Activated T-cell treated with anti-CD3 and anti-CD28 coated beads for 4 hours (primary cell): ENCODE results near the gene MS4A12.
"Not testable (repeated sequence)": the region's sequence is repeated elsewhere in the genome, so short reads cannot be mapped to it uniquely, and the experiment has no call there.

ENCODE experiments used
- DNase-seq: peaks from one replicate; pipeline ENCODE4 v3.0.0-alpha.2; 2020

Gene MS4A12, protein sequence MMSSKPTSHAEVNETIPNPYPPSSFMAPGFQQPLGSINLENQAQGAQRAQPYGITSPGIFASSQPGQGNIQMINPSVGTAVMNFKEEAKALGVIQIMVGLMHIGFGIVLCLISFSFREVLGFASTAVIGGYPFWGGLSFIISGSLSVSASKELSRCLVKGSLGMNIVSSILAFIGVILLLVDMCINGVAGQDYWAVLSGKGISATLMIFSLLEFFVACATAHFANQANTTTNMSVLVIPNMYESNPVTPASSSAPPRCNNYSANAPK

DNA sequence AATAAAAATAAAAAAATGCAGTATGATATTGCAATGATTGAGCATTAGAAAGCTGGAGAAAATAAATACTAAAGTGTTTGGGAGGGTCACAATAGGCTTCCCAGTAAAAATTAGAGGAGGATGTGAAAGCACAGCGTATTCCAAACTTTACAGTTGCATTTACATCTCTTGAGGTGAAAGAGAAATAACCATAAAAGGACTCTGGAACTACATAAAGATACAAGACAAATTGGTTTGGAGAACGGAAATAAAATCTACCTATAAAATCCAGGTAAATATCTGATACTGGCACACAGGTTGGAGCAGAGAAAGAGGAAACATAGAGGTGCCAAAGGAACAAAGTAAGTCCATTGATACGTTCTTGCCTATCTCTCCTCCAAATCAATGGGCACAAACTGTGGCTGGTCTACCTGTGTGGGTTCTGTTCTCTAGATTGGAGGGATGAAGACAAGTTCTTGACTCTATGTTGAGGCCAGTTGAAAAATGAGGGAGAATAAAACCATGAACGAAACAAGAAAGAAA is at the start of gene MS4A12:
Gene MS4A12, plus strand, starts transcription at position 291 of the 522 bp plus-strand sequence. CDS start 4,541 bp downstream, outside the sequence.
- no peak for DNase-seq

DNA sequence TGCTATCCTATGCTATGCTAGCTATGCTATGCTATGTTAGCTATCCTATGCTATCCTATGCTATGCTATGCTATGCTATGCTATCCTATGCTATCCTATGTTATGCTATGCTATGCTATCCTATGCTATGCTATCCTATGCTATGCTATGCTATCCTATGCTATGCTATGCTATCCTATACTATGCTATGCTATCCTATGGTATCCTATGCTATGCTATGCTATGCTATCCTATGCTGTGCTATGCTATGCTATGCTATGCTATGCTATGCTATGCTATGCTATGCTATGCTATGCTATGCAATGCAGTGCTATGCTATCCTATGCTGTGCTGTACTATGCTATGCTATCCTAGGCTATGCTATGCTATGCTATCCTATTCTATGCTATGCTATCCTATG is 45.5 kb upstream of the MS4A12 start:
- no peak for DNase-seq

DNA sequence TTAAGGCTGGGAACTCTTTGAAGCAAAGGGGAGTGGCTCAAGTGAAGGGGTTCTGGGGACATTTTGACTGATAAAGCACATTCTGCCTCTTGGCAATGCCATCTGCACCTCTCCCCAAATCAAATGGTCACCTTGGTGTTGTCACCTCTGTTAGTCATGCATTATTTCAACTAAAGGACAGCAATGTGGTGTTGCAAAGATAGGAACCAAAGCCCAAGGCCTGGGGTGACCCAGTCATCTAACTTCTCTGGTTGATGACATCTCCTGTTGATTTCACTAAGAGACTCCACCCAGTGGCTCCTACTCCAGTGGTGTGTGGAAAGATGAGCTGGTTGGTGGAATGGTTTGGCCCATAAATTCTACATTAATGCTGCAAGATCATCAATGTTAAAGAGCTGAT is 44.7 kb upstream of the MS4A12 start:
- DNase-seq: no peak

DNA sequence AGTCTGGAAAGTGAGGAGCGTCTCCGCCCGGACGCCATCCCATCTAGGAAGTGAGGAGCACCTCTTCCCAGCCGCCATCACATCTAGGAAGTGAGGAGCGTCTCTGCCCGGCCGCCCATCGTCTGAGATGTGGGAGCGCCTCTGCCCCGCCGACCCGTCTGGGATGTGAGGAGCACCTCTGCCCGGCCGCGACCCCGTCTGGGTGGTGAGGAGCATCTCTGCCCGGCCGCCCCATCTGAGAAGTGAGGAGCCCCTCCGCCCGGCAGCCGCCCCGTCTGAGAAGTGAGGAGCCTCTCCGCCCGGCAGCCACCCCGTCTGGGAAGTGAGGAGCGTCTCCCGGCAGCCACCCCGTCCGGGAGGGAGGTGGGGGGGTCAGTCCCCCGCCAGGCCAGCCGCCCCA is 41.4 kb upstream of the MS4A12 start:
- DNase-seq: not testable (repeated sequence)

DNA sequence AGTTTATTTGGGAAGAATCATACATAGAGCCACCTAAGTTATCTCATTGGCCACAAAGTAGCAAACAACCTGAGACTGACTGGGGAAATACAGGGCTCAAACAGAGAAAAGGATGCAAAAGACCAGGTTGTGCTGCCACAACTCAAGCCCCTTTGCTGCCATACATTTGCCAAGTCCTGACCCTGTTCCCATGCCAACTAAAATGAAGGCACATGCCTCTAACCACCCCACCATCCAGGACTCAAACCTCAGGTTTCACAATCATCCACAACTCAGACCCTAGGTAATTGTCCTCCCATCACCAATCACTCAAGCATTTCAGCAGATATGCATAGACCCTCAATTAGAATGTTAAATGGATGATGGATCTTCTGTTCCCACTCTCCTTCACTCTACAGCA is 38.4 kb upstream of the MS4A12 start:
- DNase-seq: no peak

DNA sequence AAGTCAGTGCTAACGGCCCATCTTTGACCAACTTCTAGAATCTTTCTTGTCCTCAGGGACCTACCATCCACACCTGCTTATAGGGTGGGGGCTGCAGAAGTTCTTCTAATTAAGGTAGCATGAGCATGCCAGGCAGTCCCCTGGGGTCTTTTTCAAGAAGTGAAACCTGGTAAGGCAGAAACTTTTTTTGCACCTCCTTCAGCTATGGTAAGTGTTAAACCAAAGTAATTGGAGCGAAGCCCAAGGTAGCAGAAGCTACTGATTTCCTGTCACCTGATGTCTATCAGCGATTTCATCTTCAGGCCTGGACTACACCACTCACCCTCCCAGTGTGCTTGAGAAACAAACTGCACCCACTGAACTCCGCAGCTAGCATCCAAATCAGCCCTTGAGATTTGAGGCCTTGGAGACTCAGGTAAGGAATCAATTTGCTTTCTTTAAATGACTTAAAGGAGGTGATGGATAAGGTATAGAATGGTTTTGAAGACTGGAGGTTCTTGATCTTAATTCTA is 37.0 kb upstream of the MS4A12 start, which contains the start of gene MS4A1:
Gene MS4A1, plus strand, starts transcription at position 317 of the 512 bp plus-strand sequence. CDS start 6,528 bp downstream, outside the sequence.
- DNase-seq: no peak

DNA sequence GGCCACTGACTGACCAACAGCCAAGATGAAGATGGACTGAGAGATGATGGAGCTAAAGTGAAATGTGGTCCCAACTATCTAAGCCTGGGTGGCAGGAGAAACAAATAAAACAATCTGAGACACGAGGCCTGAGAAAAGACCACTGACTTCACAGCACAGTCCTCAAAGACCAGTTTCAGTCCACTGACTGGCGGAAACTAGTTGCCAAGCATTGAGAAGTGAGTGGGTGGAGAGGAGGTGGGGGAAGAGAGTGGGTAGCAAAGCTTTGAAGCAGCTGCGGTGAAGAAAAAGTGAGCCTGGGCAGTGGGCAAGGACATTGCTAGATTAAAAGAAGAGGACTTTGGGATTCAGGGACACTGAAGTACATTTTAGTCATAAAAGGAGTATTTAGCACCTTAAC is 35.0 kb upstream of the MS4A12 start:
- no peak for DNase-seq

DNA sequence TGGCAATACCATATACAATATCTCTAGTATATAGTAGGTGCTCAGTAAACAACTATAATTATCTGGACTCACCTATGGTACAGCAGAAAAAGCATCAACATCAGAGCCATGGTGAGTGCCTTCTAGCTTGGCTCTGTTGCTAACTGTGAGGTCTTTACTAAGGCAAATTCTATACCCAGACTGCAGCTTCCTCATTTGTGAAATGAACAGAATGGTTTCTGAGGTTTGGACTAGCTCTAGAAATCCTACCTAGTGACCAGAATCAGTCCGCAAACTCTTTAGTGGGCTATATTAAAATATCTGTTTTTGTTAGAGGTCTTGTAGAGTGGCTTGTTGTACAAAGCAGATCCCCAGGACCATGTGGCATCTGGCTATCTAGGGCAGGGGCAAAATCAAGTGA is 33.2 kb upstream of the MS4A12 start:
- DNase-seq: no peak

DNA sequence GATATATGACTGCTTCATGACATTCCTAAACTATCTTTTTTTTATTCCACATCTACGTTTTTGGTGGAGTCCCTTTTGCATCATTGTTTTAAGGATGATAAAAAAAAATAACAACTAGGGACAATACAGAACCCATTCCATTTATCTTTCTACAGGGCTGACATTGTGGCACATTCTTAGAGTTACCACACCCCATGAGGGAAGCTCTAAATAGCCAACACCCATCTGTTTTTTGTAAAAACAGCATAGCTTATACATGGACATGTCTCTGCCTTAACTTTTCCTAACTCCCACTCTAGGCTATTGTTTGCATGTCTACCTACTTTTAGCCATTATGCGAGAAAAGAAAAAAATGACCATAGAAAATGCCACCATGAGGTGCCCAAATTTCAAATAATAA is 23.7 kb upstream of the MS4A12 start:
- DNase-seq: no peak

DNA sequence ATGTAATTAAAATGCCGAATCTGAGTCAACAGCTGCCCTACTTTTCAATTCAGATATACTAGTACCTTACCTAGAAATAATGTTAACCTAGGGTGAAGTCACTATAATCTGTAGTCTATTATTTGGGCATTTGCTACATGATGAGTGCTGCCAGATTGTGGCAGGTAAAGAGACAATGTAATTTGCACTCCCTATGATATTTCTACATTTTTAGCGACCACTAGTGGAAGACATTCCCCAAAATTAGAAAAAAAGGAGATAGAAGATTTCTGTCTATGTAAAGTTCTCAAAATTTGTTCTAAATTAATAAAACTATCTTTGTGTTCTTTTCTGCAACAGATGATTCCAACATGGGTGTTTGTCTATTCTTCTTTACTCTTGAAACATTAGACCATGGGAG is 22.9 kb upstream of the MS4A12 start:
- DNase-seq: no peak

DNA sequence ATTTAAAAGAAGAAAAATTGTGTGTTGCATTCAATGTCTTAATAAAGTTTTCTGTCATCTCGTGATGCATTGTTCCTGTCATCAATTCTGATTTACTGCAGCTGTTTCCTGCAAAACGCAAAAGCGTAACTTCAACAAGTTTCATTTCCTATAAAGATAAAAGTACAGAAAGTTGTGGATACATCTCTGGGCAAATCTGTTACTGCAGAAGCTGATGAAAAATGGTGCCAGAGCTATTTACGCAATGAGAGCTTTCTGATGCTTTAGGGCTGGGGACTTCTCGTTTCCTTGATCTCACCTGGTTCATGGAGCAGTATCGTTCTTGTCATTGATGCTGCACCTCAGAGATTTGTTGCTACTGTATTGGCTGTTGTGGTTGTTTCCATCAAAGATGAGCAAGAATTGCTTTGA is 15.5 kb upstream of the MS4A12 start:
- no peak for DNase-seq

DNA sequence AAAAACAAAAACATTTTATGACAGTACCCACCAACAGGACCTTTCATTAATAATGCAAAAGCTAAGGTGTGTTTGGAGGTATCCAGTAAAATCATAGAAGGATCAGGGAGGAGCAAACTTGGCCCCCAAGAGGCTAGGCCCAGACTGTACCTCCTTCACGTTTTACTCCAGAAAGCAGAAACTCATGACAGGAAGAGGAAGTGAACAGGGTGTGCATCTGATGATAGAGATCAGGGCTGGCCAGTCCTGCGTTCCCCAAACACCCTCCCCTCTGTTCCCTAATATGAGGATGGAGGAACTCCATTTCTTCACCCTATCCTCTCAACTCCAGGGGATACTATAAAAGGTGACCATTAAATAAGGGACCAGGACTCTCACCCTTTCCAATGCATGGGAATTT is 10.2 kb upstream of the MS4A12 start:
- no peak for DNase-seq

DNA sequence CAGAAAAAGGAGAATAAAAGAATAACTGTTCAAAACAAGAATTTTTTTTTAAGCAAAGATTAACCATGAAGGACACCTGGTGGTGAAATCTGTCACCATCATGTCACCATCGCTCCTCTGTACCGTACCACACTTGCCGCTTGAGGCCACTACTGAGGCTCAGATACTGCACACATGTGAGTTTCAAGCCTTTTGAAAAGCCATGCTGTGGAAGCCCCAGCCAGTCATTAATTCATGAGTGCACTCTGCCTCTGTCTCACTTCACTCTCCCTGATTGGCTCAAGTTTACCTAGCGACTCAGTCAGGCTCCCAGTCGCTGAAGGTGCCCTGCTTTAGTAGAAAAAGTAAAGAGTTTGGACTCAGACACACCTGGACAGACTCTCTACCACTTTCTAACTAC is 6.6 kb upstream of the MS4A12 start:
- DNase-seq: no peak

DNA sequence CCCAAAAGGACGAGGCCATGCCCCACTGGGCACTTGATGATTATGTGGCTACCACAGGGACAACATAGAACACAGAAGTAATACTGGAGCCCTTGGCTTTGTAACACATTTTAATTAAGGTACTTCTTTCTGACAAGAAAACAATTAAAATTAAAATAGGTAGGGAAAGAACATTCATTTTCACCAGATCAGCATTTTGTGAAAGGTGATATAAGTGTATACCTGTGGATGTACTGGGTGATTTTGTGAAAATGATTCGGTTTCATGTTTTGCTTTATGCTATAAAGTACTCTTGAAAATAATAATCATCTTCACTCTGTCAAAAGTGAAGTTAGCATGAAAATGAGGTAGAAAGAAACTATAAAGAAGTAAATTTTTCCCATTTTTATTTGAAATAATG is 876 bp downstream of the MS4A12 start:
- no peak for DNase-seq

DNA sequence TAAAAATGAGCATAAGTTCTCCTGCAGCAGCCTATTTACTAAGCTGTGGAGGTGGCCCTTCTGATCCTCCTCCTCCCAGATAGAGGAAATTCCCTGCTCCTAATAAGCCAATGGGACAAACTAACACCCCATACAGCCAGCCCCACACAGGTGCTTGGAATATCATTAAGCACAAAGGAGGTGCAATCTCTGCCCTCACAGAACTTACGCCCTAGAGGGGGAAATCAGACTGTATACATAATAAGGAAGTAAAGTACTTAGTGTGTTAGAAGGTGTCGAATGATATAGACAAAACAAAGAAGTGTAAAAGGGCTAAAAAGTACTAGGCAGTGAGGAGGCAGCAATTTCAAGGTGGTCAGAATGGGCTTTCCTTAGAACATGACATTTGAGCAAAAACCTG is 5.8 kb downstream of the MS4A12 start:
- no peak for DNase-seq

DNA sequence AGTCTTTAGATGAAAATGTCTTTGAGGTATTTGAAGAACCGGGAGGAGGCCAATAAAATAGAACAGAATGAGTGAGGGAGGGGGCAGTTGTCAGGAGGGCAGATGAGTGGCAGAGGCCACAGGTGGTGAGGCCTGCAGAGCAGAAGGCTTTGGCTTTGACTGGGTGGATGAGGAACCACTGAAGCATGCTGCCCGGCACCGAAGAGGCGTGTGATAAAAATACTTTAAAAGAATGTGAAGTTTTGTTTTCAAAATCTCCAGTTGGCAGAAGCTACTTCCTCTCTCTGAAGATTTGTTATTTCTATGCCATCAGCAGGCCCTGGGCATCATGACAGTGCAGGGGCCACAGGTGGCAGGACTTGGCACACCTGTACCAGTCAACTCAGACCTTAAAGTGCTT is 6.3 kb downstream of the MS4A12 start:
- DNase-seq: no peak

DNA sequence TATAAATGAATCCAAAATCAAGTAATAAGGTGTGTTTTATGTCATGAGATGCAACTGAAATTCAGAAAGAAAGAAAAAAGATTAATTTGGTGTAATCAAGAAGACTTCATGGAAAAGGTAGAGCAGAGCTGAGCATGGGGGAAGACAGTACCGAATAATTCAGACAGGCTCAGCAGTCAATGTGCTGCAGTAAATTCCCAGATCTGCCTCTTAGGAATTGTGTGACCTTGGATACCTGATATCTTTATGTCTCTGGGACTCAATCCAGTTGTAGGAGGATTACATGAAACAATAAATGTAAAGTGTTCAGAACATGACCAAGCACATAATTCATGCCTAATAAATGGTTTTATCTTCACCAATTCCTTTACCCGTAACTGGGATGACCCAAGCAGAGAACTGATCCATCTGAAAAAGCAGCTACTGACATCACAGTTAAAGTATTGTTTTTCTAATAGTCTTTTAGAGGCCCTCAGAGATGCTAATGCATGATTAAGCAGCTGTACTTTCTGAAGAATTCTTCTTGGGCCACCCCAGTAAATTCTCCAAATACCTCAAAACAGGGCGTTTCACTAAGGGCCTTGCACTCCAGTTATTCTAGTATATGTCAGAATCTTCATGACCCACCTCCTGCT is 7.8 kb downstream of the MS4A12 start:
- DNase-seq: no peak

DNA sequence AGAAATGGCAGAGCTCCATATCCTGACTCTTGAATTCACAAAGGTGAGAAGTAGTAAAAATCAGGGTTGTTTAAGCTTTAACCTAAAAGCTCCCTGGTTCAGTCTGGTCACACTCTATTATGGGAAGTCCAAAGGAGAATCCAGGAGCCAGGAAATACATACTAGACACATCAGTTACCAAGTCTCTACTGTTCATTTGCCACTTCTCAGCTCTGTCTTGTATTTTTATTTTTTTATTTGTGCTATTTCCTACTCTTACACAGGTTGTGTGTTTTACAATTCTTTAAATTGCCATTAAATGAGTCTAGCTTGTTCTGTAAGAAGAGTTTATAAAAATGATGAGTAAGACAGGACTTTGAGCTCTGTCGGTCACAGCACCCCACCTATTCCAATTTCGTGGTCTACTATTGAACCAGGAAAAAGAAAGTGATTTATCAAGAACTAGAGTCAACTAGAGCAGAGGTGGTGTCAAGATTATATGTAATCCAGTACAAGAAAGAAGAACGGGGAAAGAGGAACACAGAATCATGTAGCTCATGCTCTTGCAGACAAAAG is 9.7 kb downstream of the MS4A12 start:
- DNase-seq: no peak

DNA sequence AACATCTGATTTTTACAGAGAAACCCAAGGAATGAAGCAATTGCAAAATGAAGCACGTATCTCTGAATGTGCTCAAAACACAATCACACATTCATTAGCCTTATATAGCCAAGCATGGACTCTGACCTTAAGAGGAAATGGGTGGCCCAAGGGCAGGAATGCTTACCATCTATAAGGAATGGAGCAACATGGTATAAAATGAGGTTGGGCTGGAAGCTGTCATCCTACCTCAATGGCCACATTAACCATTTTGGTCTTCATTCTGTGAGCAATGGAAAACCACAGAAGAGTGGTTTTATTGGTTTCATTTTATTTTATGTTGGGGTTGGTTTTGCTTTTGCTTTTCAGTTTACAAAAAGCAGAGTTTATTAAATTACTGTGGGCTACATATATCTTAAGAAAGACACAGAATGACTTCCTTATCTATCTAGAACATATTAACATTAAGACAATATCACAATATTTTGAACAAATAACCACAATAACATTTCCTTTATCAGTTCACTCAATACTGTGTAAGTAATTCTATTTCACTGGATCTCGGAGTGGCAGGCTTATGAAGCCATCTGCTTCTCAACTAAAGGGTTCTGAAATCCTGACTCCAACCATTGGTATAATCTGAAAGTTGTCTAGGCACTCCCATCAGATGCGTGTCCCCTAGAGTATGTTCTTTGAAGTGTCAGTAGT is 11.8 kb downstream of the MS4A12 start:
- DNase-seq: no peak

DNA sequence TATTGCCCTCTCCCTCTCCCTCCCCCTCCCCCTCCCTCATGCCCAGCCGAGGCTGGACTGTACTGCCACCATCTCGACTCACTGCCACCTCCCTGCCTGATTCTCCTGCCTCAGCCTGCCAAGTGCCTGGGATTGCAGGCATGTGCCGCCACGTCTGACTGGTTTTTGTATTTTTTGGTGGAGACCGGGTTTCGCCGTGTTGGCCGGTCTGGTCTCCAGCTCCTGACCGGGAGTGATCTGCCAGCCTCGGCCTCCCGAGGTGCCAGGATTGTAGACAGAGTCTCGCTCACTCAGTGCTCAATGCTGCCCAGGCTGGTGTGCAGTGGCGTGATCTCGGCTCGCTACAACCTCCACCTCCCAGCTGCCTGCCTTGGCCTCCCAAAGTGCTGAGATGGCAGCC is 17.0 kb downstream of the MS4A12 start:
- not testable (repeated sequence) for DNase-seq

DNA sequence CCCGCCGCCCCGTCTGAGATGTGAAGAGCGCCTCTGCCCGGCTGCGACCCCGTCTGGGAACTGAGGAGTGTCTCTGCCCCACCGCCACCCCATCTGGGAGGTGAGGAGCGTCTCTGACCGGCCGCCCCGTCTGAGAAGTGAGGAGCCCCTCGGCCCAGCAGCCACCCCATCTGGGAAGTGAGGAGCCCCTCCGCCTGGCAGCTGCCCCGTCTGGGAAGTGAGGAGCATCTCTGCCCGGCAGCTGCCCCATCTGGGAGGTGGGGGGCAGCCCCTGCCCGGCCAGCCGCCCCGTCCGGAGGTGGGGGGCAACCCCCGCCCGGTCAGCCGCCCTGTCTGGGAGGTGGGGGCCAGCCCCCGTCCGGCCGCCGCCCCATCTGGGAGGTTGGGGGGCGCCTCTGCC is 17.6 kb downstream of the MS4A12 start:
- DNase-seq: not testable (repeated sequence)

DNA sequence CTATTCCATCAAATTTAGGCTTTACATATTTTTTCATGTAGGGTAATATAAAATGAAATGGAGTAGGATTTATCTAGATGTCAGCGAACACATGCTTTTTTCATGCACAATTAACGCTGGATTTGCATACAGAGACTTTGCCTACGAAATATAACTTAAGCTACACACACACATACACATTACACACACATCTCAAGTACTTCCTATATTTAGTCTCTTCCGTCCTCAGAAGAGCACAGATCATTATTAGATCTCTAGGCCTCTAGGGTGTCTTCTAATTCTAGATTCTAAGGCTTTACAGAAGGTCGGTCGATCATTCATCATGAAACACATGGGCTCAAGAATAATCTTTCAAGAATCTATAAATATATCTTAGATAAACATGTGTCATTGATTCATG is 18.8 kb downstream of the MS4A12 start:
- no peak for DNase-seq

DNA sequence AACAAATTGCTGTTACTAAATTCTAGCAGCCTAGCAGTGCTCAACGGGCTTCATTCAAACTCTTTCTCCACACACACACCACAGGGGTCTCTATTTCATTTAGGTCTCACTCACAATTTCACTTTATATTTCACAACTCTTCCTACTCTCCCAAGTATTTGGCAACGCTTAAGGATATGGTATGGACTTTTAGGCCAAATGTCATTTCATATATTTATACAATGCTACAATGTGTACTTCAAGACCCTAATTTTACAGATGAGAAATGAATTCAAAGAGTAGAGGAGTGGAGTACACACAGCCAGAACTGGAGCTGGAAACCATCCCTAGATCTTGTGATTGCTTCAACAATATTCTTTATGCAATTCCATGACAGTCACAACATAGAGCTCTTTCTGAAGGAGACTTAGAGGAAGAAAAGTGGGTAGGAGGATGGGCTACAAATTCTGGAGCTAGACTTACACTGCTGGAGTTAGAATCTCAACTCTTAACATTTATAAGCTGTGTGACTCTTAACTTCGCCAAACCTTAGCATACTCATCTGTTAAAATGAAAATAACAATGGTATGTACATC is 20.2 kb downstream of the MS4A12 start:
- no peak for DNase-seq
